HEK293T (cell line): ENCODE results near the gene PPFIBP1.

ENCODE experiments used
- BHLHE40 ChIP-seq: fragments of 450-650 bp; IDR thresholded peaks from 2 replicates; pipeline ENCODE4 v1.6.1; 2016; ENCODE audit warnings: mild to moderate bottlenecking, moderate library complexity, borderline replicate concordance
- FOXA1 ChIP-seq: fragments of 450-650 bp; IDR thresholded peaks from 2 replicates; pipeline ENCODE4 v1.6.1; 2016; ENCODE audit warnings: mild to moderate bottlenecking
- HDGF ChIP-seq: fragments of 450-650 bp; IDR thresholded peaks from 2 replicates; pipeline ENCODE4 v1.6.1; 2017; ENCODE audit warnings: antibody characterized with exemption, borderline replicate concordance
- L3MBTL2 ChIP-seq: fragments of 450-650 bp; conservative IDR thresholded peaks from 2 replicates; pipeline ENCODE4 v1.6.1; 2016; ENCODE audit warnings: mild to moderate bottlenecking
- PKNOX1 ChIP-seq: fragments of 450-650 bp; IDR thresholded peaks from 2 replicates; pipeline ENCODE4 v1.6.1; 2016
- SUZ12 ChIP-seq: fragments of 450-650 bp; IDR thresholded peaks from 2 replicates; pipeline ENCODE4 v1.6.1; 2016; ENCODE audit warnings: mild to moderate bottlenecking

- TF ChIP-seq BHLHE40 (no peak), PKNOX1 (no peak), SUZ12 (no peak), FOXA1 (no peak), L3MBTL2 (no peak), HDGF (no peak)
Measured at GRCh38 chr12:27505761-27506160, 18.2 kb upstream of the PPFIBP1 start.
